Activated naive CD4-positive, alpha-beta T cell treated with anti-CD3 and anti-CD28 coated beads, Interleukin-2, amount 50 U/mL, for 24 hours (primary cell): ENCODE data around the gene IP6K2.

Experiments
- H3K27ac Mint-ChIP-seq: one replicate; pipeline ENCODE4 v1.8.0; 2021; ENCODE audit warnings: mild to moderate bottlenecking, mixed read lengths
- H3K27me3 Mint-ChIP-seq: one replicate; pipeline ENCODE4 v1.8.0; 2021; ENCODE audit warnings: mixed read lengths
- H3K36me3 Mint-ChIP-seq: one replicate; pipeline ENCODE4 v1.8.0; 2021; ENCODE audit warnings: mixed read lengths
- H3K4me1 Mint-ChIP-seq: one replicate; pipeline ENCODE4 v1.8.0; 2021; ENCODE audit warnings: mixed read lengths
- H3K4me3 Mint-ChIP-seq: one replicate; pipeline ENCODE4 v1.8.0; 2021; ENCODE audit warnings: mild to moderate bottlenecking, mixed read lengths
- H3K9me3 Mint-ChIP-seq: one replicate; pipeline ENCODE4 v1.8.0; 2021; ENCODE audit warnings: mixed read lengths

The IP6K2 gene

DNA sequence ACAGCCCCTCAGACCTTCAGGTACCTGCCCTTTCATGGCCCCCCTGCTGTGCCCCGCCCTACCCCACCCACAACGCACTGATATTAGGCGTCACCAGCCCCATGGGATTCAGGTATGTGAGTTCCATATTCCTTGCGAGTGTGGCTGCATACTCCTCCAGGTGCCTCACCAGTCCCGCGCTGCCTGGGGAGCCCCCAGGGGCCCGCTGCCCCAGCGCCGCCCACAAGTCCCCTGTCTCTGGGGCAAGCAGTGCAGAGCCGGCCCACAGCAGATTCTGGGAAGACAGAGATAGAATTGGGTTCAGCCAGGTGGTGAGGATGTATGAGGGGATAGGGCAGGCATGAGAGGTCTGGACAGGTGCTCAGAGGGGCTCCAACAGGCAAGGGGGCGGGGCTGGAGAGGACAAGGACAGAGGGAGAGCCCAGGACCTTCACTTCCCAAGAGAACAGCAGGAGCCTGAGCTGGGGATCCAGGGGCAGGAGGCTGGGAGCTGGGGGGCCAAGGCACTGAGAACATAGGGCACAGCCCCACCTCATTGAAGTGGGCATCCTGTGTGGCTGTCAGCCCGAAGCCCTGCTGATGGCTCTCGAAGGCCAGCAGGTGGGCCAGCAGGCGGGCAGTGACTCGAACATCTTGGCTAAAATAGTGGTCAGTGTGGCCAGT, 68.7 kb downstream of the IP6K2 start:
- H3K36me3 Mint-ChIP-seq = no peaks in the 10 kb centered on the region

DNA sequence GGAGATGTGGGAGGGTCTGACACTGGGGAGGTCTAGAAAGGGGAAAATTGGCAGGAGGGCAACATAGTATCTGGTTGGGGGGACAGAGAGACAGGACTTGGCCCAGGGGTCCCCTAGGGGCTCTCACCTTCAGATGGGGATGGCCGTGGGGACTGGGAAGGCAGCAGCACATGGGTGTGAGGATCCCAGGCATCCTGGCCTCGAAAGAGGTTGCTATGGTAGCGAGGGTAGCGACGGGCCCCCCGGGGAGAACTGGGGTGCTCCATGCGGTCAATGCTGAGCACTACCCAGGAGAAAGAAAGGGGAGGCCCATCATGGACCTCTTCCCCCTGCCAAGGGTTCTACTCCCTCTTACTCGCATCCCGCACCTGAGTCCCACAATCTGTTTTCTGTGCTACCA, 69.3 kb downstream of the IP6K2 start:
- no peaks in the 10 kb centered on the region for H3K27me3 Mint-ChIP-seq

More for the DNA sequence above, 68.7 kb downstream of the IP6K2 start:
- H3K9me3 Mint-ChIP-seq = no peaks in the 10 kb centered on the region
- no peak overlapping the region for H3K4me3 Mint-ChIP-seq
- H3K4me1 Mint-ChIP-seq = no peaks in the 10 kb centered on the region
- no peak overlapping the region for H3K27ac Mint-ChIP-seq
- H3K27me3 Mint-ChIP-seq = no peaks in the 10 kb centered on the region

DNA sequence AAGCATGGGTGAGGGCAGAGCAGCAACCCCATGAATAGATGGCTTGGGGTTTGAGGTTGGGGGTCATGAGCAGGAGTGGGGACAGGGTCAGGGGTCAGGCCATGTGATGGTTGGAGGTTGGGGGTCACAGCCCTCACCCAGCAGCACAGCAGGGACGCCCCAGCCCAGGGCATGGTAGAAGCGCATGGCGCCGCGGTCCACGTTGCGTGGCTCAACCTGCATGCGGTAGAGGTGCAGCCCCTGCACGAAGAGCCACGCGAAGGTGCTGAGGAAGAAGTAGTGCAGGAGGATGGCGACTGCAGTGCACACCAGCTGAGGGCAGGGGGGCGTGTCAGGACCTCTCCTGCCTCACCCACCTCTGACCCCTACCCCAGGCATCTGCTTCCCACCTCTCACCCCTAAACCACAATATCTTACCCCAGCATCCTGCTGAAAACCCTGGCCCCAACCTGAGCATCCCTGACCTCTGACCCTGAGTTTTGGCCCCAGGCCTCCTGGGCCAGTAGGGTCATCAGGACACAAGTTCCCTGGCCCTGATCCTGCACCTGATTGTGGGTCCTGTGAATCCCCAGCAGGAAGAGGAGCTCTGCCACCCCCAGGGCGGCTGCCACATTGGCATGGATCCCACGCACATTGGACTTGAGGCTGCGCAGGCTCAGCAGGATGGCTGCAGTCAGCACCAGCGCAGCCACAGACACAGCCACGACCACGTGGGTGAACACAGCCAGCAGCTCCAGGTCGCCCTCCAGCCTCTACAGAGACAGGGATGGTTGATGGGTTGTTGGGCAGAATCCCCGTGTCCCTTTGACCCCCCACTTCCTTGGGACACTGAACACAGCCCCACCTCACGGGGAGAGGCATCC, 71.9 kb downstream of the IP6K2 start:
- Mint-ChIP-seq H3K36me3 (no peaks in the 10 kb centered on the region), H3K9me3 (no peaks in the 10 kb centered on the region), H3K27ac (no peak overlapping the region), H3K4me1 (no peaks in the 10 kb centered on the region), H3K27me3 (no peaks in the 10 kb centered on the region), H3K4me3 (no peak overlapping the region)

More for the DNA sequence above, 69.3 kb downstream of the IP6K2 start:
- Mint-ChIP-seq H3K9me3 (no peaks in the 10 kb centered on the region), H3K27ac (no peak overlapping the region), H3K36me3 (no peaks in the 10 kb centered on the region), H3K4me1 (no peaks in the 10 kb centered on the region), H3K4me3 (no peak overlapping the region)

DNA sequence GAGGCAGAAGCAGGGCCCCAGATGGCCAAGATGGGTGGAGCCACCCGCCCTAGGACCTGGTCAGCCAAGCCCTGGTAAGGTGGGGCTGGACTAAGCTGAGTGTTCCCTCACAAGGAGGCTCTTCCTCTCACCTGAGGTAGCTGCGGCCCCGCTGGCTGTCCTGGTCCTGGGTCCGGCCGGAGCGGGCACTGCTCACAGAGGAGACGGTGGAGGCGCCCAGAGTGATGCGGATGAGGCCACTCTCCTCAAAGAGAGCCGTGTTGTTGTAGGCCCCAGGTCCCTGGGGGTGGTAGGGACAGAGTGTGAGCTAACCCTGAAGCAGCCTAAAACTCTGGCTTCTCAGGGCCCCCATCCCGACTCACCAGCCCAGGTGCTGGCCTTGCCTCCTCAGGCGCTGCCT, 74.4 kb downstream of the IP6K2 start:
- Mint-ChIP-seq H3K27ac (no peak overlapping the region), H3K9me3 (no peaks in the 10 kb centered on the region), H3K4me1 (no peaks in the 10 kb centered on the region), H3K4me3 (no peak overlapping the region), H3K36me3 (no peaks in the 10 kb centered on the region), H3K27me3 (no peaks in the 10 kb centered on the region)

DNA sequence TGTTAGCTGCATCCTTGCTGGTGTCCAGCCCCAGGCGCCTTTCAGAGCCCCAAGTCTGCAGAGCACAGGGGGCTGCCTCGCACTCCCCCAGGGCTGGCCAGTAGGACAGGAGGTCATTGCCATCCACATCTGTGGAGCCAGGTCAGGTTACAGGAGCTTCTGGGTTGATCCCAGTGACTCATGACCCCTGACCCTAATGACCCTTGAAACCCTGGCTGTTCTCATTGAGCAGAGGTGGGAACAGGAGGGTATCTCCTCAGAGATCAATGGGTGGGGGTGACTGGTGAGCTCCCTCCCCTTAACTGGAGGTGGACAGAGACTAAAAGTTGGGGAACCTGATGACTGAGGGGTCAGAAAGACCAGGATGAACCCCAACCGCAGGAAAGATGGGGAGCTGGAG, 75.6 kb downstream of the IP6K2 start:
- no peaks in the 10 kb centered on the region for H3K27me3 Mint-ChIP-seq
- no peaks in the 10 kb centered on the region for H3K9me3 Mint-ChIP-seq
- H3K36me3 Mint-ChIP-seq = no peaks in the 10 kb centered on the region
- H3K4me1 Mint-ChIP-seq = no peaks in the 10 kb centered on the region
- H3K27ac Mint-ChIP-seq = no peak overlapping the region
- no peak overlapping the region for H3K4me3 Mint-ChIP-seq

DNA sequence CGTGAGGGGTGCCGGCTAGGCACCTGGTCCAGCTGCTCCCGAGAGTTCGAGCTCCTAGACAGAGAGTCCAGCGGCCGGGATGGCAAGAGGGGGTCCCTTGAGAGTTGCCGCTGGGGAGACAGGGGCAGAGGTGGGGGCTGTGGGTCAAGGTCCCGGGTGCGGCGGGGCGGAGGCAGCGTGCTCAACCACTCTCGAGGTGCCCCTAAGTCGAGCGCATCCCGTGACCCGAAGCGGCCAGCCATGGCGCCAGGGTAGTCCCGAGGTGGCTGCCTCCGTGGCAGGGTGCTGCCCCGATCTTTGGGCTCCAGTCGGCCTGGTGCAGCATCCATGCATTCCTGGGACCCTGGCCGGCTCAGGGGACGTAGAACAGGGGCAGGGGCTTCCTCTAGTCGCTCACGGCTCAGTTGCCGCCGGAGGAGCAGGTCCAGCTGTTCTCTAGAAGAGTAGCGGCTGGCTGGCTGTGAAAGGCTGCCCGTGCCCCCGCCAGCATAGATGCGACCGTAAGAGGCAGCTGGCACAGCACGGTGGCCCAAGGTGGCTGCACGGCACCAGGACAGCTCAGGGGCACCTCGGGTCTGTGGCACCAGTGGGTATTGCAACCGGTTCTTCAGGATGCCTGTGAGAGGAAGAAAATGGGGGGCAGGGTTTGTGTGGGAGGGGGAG, 76.9 kb downstream of the IP6K2 start:
- H3K4me3 Mint-ChIP-seq = no peak overlapping the region
- no peak overlapping the region for H3K27ac Mint-ChIP-seq
- no peaks in the 10 kb centered on the region for H3K9me3 Mint-ChIP-seq
- H3K27me3 Mint-ChIP-seq = no peaks in the 10 kb centered on the region
- no peaks in the 10 kb centered on the region for H3K36me3 Mint-ChIP-seq
- peaks cover 3% of the 10 kb centered on the region for H3K4me1 Mint-ChIP-seq
